Neuronal stem cell (in vitro differentiated cells): ENCODE data around the gene AZU1.

Experiments
- DNase-seq: peaks from one replicate; pipeline ENCODE4 v3.0.0-alpha.2; 2013; ENCODE audit warnings: low spot score
- H2AFZ ChIP-seq: one replicate; pipeline ENCODE4 v1.6.1; 2013; ENCODE audit warnings: mild to moderate bottlenecking, low read length, inconsistent platforms
- H2AK5ac ChIP-seq: 2 replicates; pipeline ENCODE4 v1.6.1; 2013; ENCODE audit warnings: low read depth, mild to moderate bottlenecking, inconsistent platforms, low read length, moderate library complexity, mixed read lengths
- H2BK120ac ChIP-seq: 2 replicates; pipeline ENCODE4 v1.6.1; 2013; ENCODE audit warnings: low read depth, mild to moderate bottlenecking, inconsistent platforms, low read length, moderate library complexity, mixed read lengths
- H2BK12ac ChIP-seq: one replicate; pipeline ENCODE4 v1.6.1; 2013; ENCODE audit warnings: low read length, inconsistent platforms
- H2BK15ac ChIP-seq: 2 replicates; pipeline ENCODE4 v1.6.1; 2013; ENCODE audit warnings: mild to moderate bottlenecking, low read length, inconsistent platforms, mixed read lengths
- H2BK5ac ChIP-seq: one replicate; pipeline ENCODE4 v1.6.1; 2013; ENCODE audit warnings: inconsistent platforms, mild to moderate bottlenecking, low read length, moderate library complexity
- H3K14ac ChIP-seq: one replicate; pipeline ENCODE4 v1.6.1; 2013; ENCODE audit warnings: low read length, inconsistent platforms
- H3K18ac ChIP-seq: 2 replicates; pipeline ENCODE4 v1.6.1; 2013; ENCODE audit warnings: low read length, inconsistent platforms
- H3K23ac ChIP-seq: 2 replicates; pipeline ENCODE4 v1.6.1; 2013; ENCODE audit warnings: low read depth, mild to moderate bottlenecking, mixed read lengths, low read length, inconsistent platforms; ENCODE audit not compliant: poor library complexity
- H3K27ac ChIP-seq: replicated peaks from 3 replicates; pipeline ENCODE4 v1.5.1; 2013; ENCODE audit warnings: low read length, inconsistent platforms
- H3K27me3 ChIP-seq, 3 experiments: 2 replicates each; pipeline ENCODE4 v1.6.1; 2013; ENCODE audit warnings: low read length in 3 of 3, mild to moderate bottlenecking in 2 of 3, inconsistent platforms in 1 of 3, low read depth in 1 of 3, mixed read lengths in 1 of 3, moderate library complexity in 1 of 3; ENCODE audit not compliant: control insufficient read depth in 3 of 3, insufficient read depth in 3 of 3
- H3K36me3 ChIP-seq, 2 donors: replicated peaks in 1 of 2; 2 replicates each; pipeline ENCODE4 v1.6.1; 2013; ENCODE audit warnings: low read length in 2 of 2; ENCODE audit not compliant: control insufficient read depth in 2 of 2, insufficient read depth in 2 of 2
- H3K4ac ChIP-seq: 2 replicates; pipeline ENCODE4 v1.6.1; 2013; ENCODE audit warnings: inconsistent platforms, mild to moderate bottlenecking, low read length, moderate library complexity
- H3K4me1 ChIP-seq, 2 donors: 1 replicate in 1 of 2; 2 replicates in 1 of 2; pipeline ENCODE4 v1.6.1; 2013; ENCODE audit warnings: low read length in 2 of 2, low read depth in 1 of 2; ENCODE audit not compliant: control insufficient read depth in 2 of 2, insufficient read depth in 1 of 2
- H3K4me2 ChIP-seq: one replicate; pipeline ENCODE4 v1.6.1; 2013; ENCODE audit warnings: mild to moderate bottlenecking, low read length, inconsistent platforms; ENCODE audit not compliant: insufficient read depth, poor library complexity, severe bottlenecking
- H3K4me3 ChIP-seq, 2 donors: 2 replicates each; pipeline ENCODE4 v1.5.1; 2013; ENCODE audit warnings: low read length in 2 of 2, mild to moderate bottlenecking in 2 of 2, inconsistent platforms in 1 of 2, moderate library complexity in 1 of 2
- H3K79me1 ChIP-seq: one replicate; pipeline ENCODE4 v1.6.1; 2013; ENCODE audit warnings: low read depth, mild to moderate bottlenecking, inconsistent platforms, low read length, moderate library complexity
- H3K9ac ChIP-seq: one replicate; pipeline ENCODE4 v1.6.1; 2013; ENCODE audit warnings: mild to moderate bottlenecking, low read depth, low read length, inconsistent platforms; ENCODE audit not compliant: poor library complexity
- H3K9me3 ChIP-seq, 2 donors: replicated peaks in 1 of 2; 2 replicates each; pipeline versions ENCODE3 to v1.6.1; 2013; ENCODE audit warnings: low read length in 2 of 2, mild to moderate bottlenecking in 2 of 2, inconsistent platforms in 1 of 2, low read depth in 1 of 2, mixed read lengths in 1 of 2, moderate library complexity in 1 of 2; ENCODE audit not compliant: control insufficient read depth in 2 of 2, insufficient read depth in 1 of 2
- H4K8ac ChIP-seq: one replicate; pipeline ENCODE4 v1.6.1; 2013; ENCODE audit warnings: low read depth, mild to moderate bottlenecking, inconsistent platforms, low read length, moderate library complexity
- H4K91ac ChIP-seq: one replicate; pipeline ENCODE4 v1.6.1; 2013; ENCODE audit warnings: low read length, low read depth, mild to moderate bottlenecking, inconsistent platforms; ENCODE audit not compliant: poor library complexity
- WGBS, 2 donors: extraction: QIAGEN DNeasy Blood & Tissue Kit; methylation state at CpG; one replicate each; pipeline ENCODE4 v1.1.7; 2013; ENCODE audit warnings: missing lambda C conversion rate in 2 of 2, mixed read lengths in 1 of 2; ENCODE audit not compliant: insufficient read length in 2 of 2, insufficient replicate concordance in 1 of 2; ENCODE audit errors: extremely low coverage in 2 of 2; 5-methylcytosine and 5-hydroxymethylcytosine counted together

Gene AZU1

GRCh38 chr19:843836-844545, 16.4 kb downstream of the AZU1 start:
- DNase-seq, result no peak
- Histone ChIP-seq H4K8ac (peak overlapping the region; percentile 17), H3K4me2 (peak overlapping the region; percentile 69), H2BK120ac (peak overlapping the region; percentile 72), H3K14ac (peak overlapping the region; percentile 38), H3K9me3 (no peaks in the 10 kb centered on the region), H3K4me1 (peaks cover 9 to 13% of the 10 kb centered on the region in 2 donors), H3K4me3 (peak overlapping the region in 1 of 2 donors; percentile 70), H3K36me3 (no peaks in the 10 kb centered on the region), H2AK5ac (peak overlapping the region; percentile 94), H3K27me3 (peaks cover 0 to 55% (median 13%) of the 10 kb centered on the region in 3 experiments), H3K27ac (no peak overlapping the region), H3K18ac (peak overlapping the region; percentile 98), H3K23ac (no peak overlapping the region), H2BK5ac (no peak overlapping the region), H2BK15ac (peak overlapping the region; percentile 94), H2BK12ac (peak overlapping the region; percentile 98), H3K4ac (peak overlapping the region; percentile 95), H3K9ac (peak overlapping the region; percentile 77), H3K79me1 (peaks cover 2% of the 10 kb centered on the region), H2AFZ (peak overlapping the region; percentile 85), H4K91ac (no peak overlapping the region)
- no CpG with 5 or more reads among the region's 70 CpGs for WGBS, 2 donors

GRCh38 chr19:844546-844971, 16.9 kb downstream of the AZU1 start:
- peaks cover 9 to 13% of the 10 kb centered on the region in 2 donors for H3K4me1 ChIP-seq
- no peak overlapping the region for H4K91ac ChIP-seq
- no peak overlapping the region for H4K8ac ChIP-seq
- peaks cover 2% of the 10 kb centered on the region for H3K79me1 ChIP-seq
- H3K4me3 ChIP-seq, result no peak overlapping the region
- no peak overlapping the region for H3K27ac ChIP-seq
- H3K36me3 ChIP-seq, result no peaks in the 10 kb centered on the region
- no peak overlapping the region for H2AK5ac ChIP-seq
- no peak overlapping the region for H2BK15ac ChIP-seq
- no peak overlapping the region for H2BK5ac ChIP-seq
- peaks cover 0 to 54% (median 13%) of the 10 kb centered on the region in 3 experiments for H3K27me3 ChIP-seq
- H3K4ac ChIP-seq, result no peak overlapping the region
- H3K9me3 ChIP-seq, result no peaks in the 10 kb centered on the region
- no CpG with 5 or more reads among the region's 11 CpGs for WGBS, 2 donors
- no peak for DNase-seq
- no peak overlapping the region for H3K23ac ChIP-seq
- no peak overlapping the region for H2AFZ ChIP-seq
- H2BK120ac ChIP-seq, result no peak overlapping the region
- H2BK12ac ChIP-seq, result peak overlapping the region; percentile 98
- H3K9ac ChIP-seq, result no peak overlapping the region
- peak overlapping the region; percentile 11 for H3K4me2 ChIP-seq
- peak overlapping the region; percentile 57 for H3K18ac ChIP-seq
- no peak overlapping the region for H3K14ac ChIP-seq

GRCh38 chr19:845707-846521, 18.3 kb downstream of the AZU1 start:
- Histone ChIP-seq H2AFZ (no peak overlapping the region), H2BK15ac (peak overlapping the region; percentile 93), H3K79me1 (peaks cover 2% of the 10 kb centered on the region), H3K9me3 (no peaks in the 10 kb centered on the region), H2AK5ac (peak overlapping the region; percentile 99), H3K23ac (no peak overlapping the region), H3K27me3 (peaks cover 0 to 51% (median 13%) of the 10 kb centered on the region in 3 experiments), H4K8ac (no peak overlapping the region), H3K4ac (no peak overlapping the region), H3K36me3 (no peaks in the 10 kb centered on the region), H2BK120ac (no peak overlapping the region), H3K4me2 (no peak overlapping the region), H3K4me1 (peaks cover 12 to 13% of the 10 kb centered on the region in 2 donors), H4K91ac (no peak overlapping the region), H2BK5ac (no peak overlapping the region), H3K27ac (no peak overlapping the region), H3K14ac (no peak overlapping the region), H3K18ac (peak overlapping the region; percentile 91), H3K9ac (peak overlapping the region; percentile 50), H2BK12ac (peak overlapping the region; percentile 97), H3K4me3 (no peak overlapping the region)
- no CpG with 5 or more reads among the region's 37 CpGs for WGBS, 2 donors
- no peak for DNase-seq

- peak overlapping the region; percentile 12 for H2AK5ac ChIP-seq
- H3K27me3 ChIP-seq, result peaks cover 0 to 40% (median 8%) of the 10 kb centered on the region in 3 experiments
- H3K4me2 ChIP-seq, result no peak overlapping the region
- no peak overlapping the region for H3K4me3 ChIP-seq
- H4K8ac ChIP-seq, result no peak overlapping the region
- no peak overlapping the region for H4K91ac ChIP-seq
- peak overlapping the region; percentile 57 for H3K18ac ChIP-seq
- WGBS, 2 donors, result no CpG with 5 or more reads among the region's 12 CpGs
- H3K36me3 ChIP-seq, result no peaks in the 10 kb centered on the region
- H2BK15ac ChIP-seq, result no peak overlapping the region
- H3K9ac ChIP-seq, result peak overlapping the region; percentile 21
- H2BK120ac ChIP-seq, result no peak overlapping the region
- peaks cover 2% of the 10 kb centered on the region for H3K79me1 ChIP-seq
- H3K9me3 ChIP-seq, result no peaks in the 10 kb centered on the region
- no peak for DNase-seq
- no peak overlapping the region for H3K23ac ChIP-seq
- no peak overlapping the region for H2BK5ac ChIP-seq
- no peak overlapping the region for H2AFZ ChIP-seq
- H2BK12ac ChIP-seq, result no peak overlapping the region
- no peak overlapping the region for H3K4ac ChIP-seq
- peaks cover 9 to 11% of the 10 kb centered on the region in 2 donors for H3K4me1 ChIP-seq
- H3K14ac ChIP-seq, result peak overlapping the region; percentile 38
- H3K27ac ChIP-seq, result no peak overlapping the region
Measured at GRCh38 chr19:848386-848921, 20.8 kb downstream of the AZU1 start.
